Measurements from ENCODE around the gene PPP1R37.

- no peak for TF ChIP-seq SIN3A (IDR thresholded peaks at IDR 0.05; ENCODE audit: borderline replicate concordance, insufficient read depth, low read length)
- no peak for TF ChIP-seq POLR2AphosphoS5 (IDR thresholded peaks at IDR 0.05; ENCODE audit: low read depth, low read length)
Measured at GRCh38 chr19:45102481-45102880, 9.5 kb downstream of the PPP1R37 start.
